GM03348 (cell line): ENCODE measurements around the gene TSPAN18.
A peak's percentile ranks its signal among the peaks of the same experiment; 100 is the strongest.

Experiments used
- DNase-seq: peaks from one replicate; pipeline ENCODE4 v3.0.0; 2012; ENCODE audit warnings: low spot score

The TSPAN18 gene

GRCh38 chr11:44711113-44711786 is 15.5 kb upstream of the TSPAN18 start:
- no peak for DNase-seq

- no peak for DNase-seq
Observed at GRCh38 chr11:44711787-44712608, 14.8 kb upstream of the TSPAN18 start.

- DNase-seq, result no peak
Observed at GRCh38 chr11:44713022-44713421, 13.7 kb upstream of the TSPAN18 start.

GRCh38 chr11:44716256-44716655 is 10.5 kb upstream of the TSPAN18 start:
- DNase-seq, result no peak

GRCh38 chr11:44718057-44718456 is 8.7 kb upstream of the TSPAN18 start:
- DNase-seq, result no peak

GRCh38 chr11:44718612-44719390 is 8.0 kb upstream of the TSPAN18 start:
- DNase-seq, result no peak

- DNase-seq, result no peak
Observed at GRCh38 chr11:44725016-44725685, 1.6 kb upstream of the TSPAN18 start.

GRCh38 chr11:44725757-44726282 is 942 bp upstream of the TSPAN18 start:
- DNase-seq, result no peak

- no peak for DNase-seq
Observed at GRCh38 chr11:44727114-44727372, 281 bp downstream of the TSPAN18 start.

GRCh38 chr11:44727373-44728287 is 868 bp downstream of the TSPAN18 start:
- peak; percentile 95 for DNase-seq

- DNase-seq, result no peak
Observed at GRCh38 chr11:44728491-44728910, 1.7 kb downstream of the TSPAN18 start.

- DNase-seq, result no peak
Observed at GRCh38 chr11:44729063-44729462, 2.3 kb downstream of the TSPAN18 start.

GRCh38 chr11:44729713-44730112 is 3.0 kb downstream of the TSPAN18 start:
- no peak for DNase-seq

GRCh38 chr11:44730775-44731174 is 4.0 kb downstream of the TSPAN18 start:
- no peak for DNase-seq

GRCh38 chr11:44731685-44732430 is 5.1 kb downstream of the TSPAN18 start:
- no peak for DNase-seq

GRCh38 chr11:44732564-44732963 is 5.8 kb downstream of the TSPAN18 start:
- no peak for DNase-seq

- no peak for DNase-seq
Observed at GRCh38 chr11:44733877-44734276, 7.1 kb downstream of the TSPAN18 start.

GRCh38 chr11:44734843-44735381 is 8.2 kb downstream of the TSPAN18 start:
- no peak for DNase-seq

GRCh38 chr11:44736791-44737190 is 10.0 kb downstream of the TSPAN18 start:
- DNase-seq, result no peak
